ENCODE data around the gene IL10RB. TPM values are rescaled to one million over a fixed set of nuclear protein-coding genes. Genes with fewer than 3 reads are reported as not detected.
A peak's percentile ranks its signal among the peaks of the same experiment; 100 is the strongest.

The IL10RB gene
- total and polyA plus RNA-seq, 10 of the 15 experiments (the other 5 are each of a cell fraction or from before 2014, with no cell fraction given): 15.0 to 55.1 (median 34.9) TPM

- TF ChIP-seq, protein P1, sequence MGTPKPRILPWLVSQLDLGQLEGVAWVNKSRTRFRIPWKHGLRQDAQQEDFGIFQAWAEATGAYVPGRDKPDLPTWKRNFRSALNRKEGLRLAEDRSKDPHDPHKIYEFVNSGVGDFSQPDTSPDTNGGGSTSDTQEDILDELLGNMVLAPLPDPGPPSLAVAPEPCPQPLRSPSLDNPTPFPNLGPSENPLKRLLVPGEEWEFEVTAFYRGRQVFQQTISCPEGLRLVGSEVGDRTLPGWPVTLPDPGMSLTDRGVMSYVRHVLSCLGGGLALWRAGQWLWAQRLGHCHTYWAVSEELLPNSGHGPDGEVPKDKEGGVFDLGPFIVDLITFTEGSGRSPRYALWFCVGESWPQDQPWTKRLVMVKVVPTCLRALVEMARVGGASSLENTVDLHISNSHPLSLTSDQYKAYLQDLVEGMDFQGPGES (IDR thresholded peaks at IDR 0.05): no peak
- TF ChIP-seq EED (IDR thresholded peaks at IDR 0.05; ENCODE audit: low read depth): no peak
- no peak for TF ChIP-seq RELA (IDR thresholded peaks at IDR 0.05; ENCODE audit: borderline replicate concordance, partially characterized antibody)
- no peak; the same call in none of the 2 replicates for TF ChIP-seq RAD51 (IDR thresholded peaks at IDR 0.05)
- TF ChIP-seq MEF2A (IDR thresholded peaks at IDR 0.05; ENCODE audit: insufficient read depth, low read depth, low read length): peak; percentile 67
- TF ChIP-seq ATF7 (IDR thresholded peaks at IDR 0.05; ENCODE audit: low read depth): peak; percentile 85
- TF ChIP-seq, protein P2, sequence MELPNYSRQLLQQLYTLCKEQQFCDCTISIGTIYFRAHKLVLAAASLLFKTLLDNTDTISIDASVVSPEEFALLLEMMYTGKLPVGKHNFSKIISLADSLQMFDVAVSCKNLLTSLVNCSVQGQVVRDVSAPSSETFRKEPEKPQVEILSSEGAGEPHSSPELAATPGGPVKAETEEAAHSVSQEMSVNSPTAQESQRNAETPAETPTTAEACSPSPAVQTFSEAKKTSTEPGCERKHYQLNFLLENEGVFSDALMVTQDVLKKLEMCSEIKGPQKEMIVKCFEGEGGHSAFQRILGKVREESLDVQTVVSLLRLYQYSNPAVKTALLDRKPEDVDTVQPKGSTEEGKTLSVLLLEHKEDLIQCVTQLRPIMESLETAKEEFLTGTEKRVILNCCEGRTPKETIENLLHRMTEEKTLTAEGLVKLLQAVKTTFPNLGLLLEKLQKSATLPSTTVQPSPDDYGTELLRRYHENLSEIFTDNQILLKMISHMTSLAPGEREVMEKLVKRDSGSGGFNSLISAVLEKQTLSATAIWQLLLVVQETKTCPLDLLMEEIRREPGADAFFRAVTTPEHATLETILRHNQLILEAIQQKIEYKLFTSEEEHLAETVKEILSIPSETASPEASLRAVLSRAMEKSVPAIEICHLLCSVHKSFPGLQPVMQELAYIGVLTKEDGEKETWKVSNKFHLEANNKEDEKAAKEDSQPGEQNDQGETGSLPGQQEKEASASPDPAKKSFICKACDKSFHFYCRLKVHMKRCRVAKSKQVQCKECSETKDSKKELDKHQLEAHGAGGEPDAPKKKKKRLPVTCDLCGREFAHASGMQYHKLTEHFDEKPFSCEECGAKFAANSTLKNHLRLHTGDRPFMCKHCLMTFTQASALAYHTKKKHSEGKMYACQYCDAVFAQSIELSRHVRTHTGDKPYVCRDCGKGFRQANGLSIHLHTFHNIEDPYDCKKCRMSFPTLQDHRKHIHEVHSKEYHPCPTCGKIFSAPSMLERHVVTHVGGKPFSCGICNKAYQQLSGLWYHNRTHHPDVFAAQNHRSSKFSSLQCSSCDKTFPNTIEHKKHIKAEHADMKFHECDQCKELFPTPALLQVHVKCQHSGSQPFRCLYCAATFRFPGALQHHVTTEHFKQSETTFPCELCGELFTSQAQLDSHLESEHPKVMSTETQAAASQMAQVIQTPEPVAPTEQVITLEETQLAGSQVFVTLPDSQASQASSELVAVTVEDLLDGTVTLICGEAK (IDR thresholded peaks at IDR 0.05; ENCODE audit: borderline replicate concordance): no peak
- no peak for TF ChIP-seq FOXK2 (IDR thresholded peaks at IDR 0.05)
- TF ChIP-seq CTCF (IDR thresholded peaks at IDR 0.05 in 2 of 3, conservative IDR thresholded peaks at IDR 0.05 in 1 of 3; ENCODE audit: control insufficient read depth in 2 of 3, extremely low read depth in 1 of 3, insufficient read depth in 1 of 3, low read depth in 3 of 3, low read length in 3 of 3): no peak
- TF ChIP-seq ZNF207 (IDR thresholded peaks at IDR 0.05; ENCODE audit: borderline replicate concordance): no peak
- TF ChIP-seq SMAD1 (IDR thresholded peaks at IDR 0.05; ENCODE audit: low read depth, partially characterized antibody): peak; percentile 56
- no peak for TF ChIP-seq RBBP5 (conservative IDR thresholded peaks at IDR 0.05)
- peak; percentile 93 for TF ChIP-seq RELB (IDR thresholded peaks at IDR 0.05; ENCODE audit: low read depth)
- TF ChIP-seq NRF1 (conservative IDR thresholded peaks at IDR 0.05; ENCODE audit: low read depth, low read length): no peak
- no peak for TF ChIP-seq ELK1 (IDR thresholded peaks at IDR 0.05; ENCODE audit: low read depth, low read length)
- no peak for TF ChIP-seq TARDBP (IDR thresholded peaks at IDR 0.05; ENCODE audit: borderline replicate concordance)
These were observed 27.5 kb upstream of the IL10RB start (continued) for GRCh38 chr21:33238565-33239255.
